Neural progenitor cell (in vitro differentiated cells): Measurements from ENCODE around the gene FBXL17. TPM values are rescaled to one million over a fixed set of nuclear protein-coding genes. Genes with fewer than 3 reads are reported as not detected.

Experiments
- DNase-seq: peaks from one replicate; pipeline ENCODE4 v3.0.0-alpha.2; 2016; ENCODE audit warnings: low spot score
- H2AFZ ChIP-seq: fragments of 200-600 bp; sonication (generic); replicated peaks from 2 replicates; pipeline ENCODE4 v1.6.1; 2016; ENCODE audit warnings: antibody characterized with exemption
- H3F3A ChIP-seq: fragments of 200-600 bp; sonication (generic); 2 replicates; pipeline ENCODE4 v1.6.1; 2016; ENCODE audit warnings: antibody characterized with exemption, low read depth
- H3K27ac ChIP-seq: fragments of 200-600 bp; sonication (generic); 2 replicates; pipeline ENCODE4 v1.5.1; 2016; ENCODE audit warnings: mild to moderate bottlenecking
- H3K27me3 ChIP-seq: fragments of 200-600 bp; sonication (generic); 2 replicates; pipeline ENCODE4 v1.6.1; 2016; ENCODE audit warnings: mild to moderate bottlenecking, moderate library complexity
- H3K36me3 ChIP-seq: fragments of 200-600 bp; sonication (generic); 2 replicates; pipeline ENCODE4 v1.5.1; 2016
- H3K4me1 ChIP-seq: fragments of 200-600 bp; sonication (generic); 2 replicates; pipeline ENCODE4 v1.6.1; 2016; ENCODE audit warnings: mixed run types
- H3K4me2 ChIP-seq: fragments of 200-600 bp; sonication (generic); 2 replicates; pipeline ENCODE4 v1.6.1; 2016
- H3K4me3 ChIP-seq: fragments of 200-600 bp; sonication (generic); 2 replicates; pipeline ENCODE4 v1.5.1; 2016
- H3K79me2 ChIP-seq: fragments of 200-600 bp; sonication (generic); 2 replicates; pipeline ENCODE4 v1.6.1; 2016; ENCODE audit warnings: low read depth
- H3K9ac ChIP-seq: fragments of 200-600 bp; sonication (generic); 2 replicates; pipeline ENCODE4 v1.6.1; 2016
- H3K9me3 ChIP-seq: fragments of 200-600 bp; sonication (generic); 2 replicates; pipeline ENCODE4 v1.5.1; 2016; ENCODE audit warnings: low read depth
- H4K20me1 ChIP-seq: fragments of 200-600 bp; sonication (generic); 2 replicates; pipeline ENCODE4 v1.6.1; 2016; ENCODE audit warnings: low read depth
- H3K27ac Mint-ChIP-seq: 3 replicates; pipeline ENCODE4 v1.8.0; 2021; ENCODE audit warnings: mixed read lengths
- H3K27me3 Mint-ChIP-seq: 2 replicates; pipeline ENCODE4 v1.8.0; 2022; ENCODE audit warnings: low read depth, mild to moderate bottlenecking, inconsistent platforms, moderate library complexity, mixed read lengths; ENCODE audit not compliant: insufficient read depth
- H3K36me3 Mint-ChIP-seq: 3 replicates; pipeline ENCODE4 v1.8.0; 2021; ENCODE audit warnings: mixed read lengths
- H3K4me1 Mint-ChIP-seq: 3 replicates; pipeline ENCODE4 v1.8.0; 2021; ENCODE audit warnings: mixed read lengths
- H3K4me3 Mint-ChIP-seq: 3 replicates; pipeline ENCODE4 v1.8.0; 2021; ENCODE audit warnings: mild to moderate bottlenecking, moderate library complexity, mixed read lengths
- H3K9me3 Mint-ChIP-seq: 3 replicates; pipeline ENCODE4 v1.8.0; 2020; ENCODE audit warnings: mixed read lengths
- CTCF ChIP-seq: fragments of 200-600 bp; sonication (generic); IDR thresholded peaks from 2 replicates; pipeline ENCODE4 v1.5.1; 2017; ENCODE audit warnings: antibody characterized with exemption, mild to moderate bottlenecking
- EZH2 ChIP-seq: fragments of 200-600 bp; sonication (generic); IDR thresholded peaks from 2 replicates; pipeline ENCODE4 v1.6.1; 2017; ENCODE audit warnings: antibody characterized with exemption, mild to moderate bottlenecking, moderate library complexity
- EZH2phosphoT487 ChIP-seq: fragments of 200-600 bp; sonication (generic); IDR thresholded peaks from 2 replicates; pipeline ENCODE4 v1.6.1; 2017; ENCODE audit warnings: antibody characterized with exemption
- total RNA-seq: library from RNA; depleted of rRNA; stranded (reverse); fragments of >200 nt; gene quantifications from 2 replicates; pipeline ENCODE4 v1.2.3, GENCODE V29; 2015; ENCODE audit warnings: low replicate concordance

The FBXL17 gene
- total RNA-seq, 1 donor from 2014 or later: 7.6 TPM

GRCh38 chr5:108102463-108102862 is 279.4 kb downstream of the FBXL17 start:
- TF ChIP-seq EZH2 (no peak), EZH2phosphoT487 (no peak), CTCF (no peak)
- Mint-ChIP-seq H3K27ac (no peak overlapping the region), H3K36me3 (peaks cover 8% of the 10 kb centered on the region), H3K27me3 (no peaks in the 10 kb centered on the region), H3K9me3 (peaks cover 6% of the 10 kb centered on the region), H3K4me1 (peaks cover 23% of the 10 kb centered on the region), H3K4me3 (no peak overlapping the region)
- Histone ChIP-seq H3F3A (peaks cover 20% of the 10 kb centered on the region), H4K20me1 (no peaks in the 10 kb centered on the region), H3K4me1 (peaks cover 35% of the 10 kb centered on the region), H3K9me3 (no peaks in the 10 kb centered on the region), H3K27ac (peak overlapping the region; percentile 55), H3K4me3 (no peak overlapping the region), H3K27me3 (no peaks in the 10 kb centered on the region), H3K9ac (no peak overlapping the region), H3K36me3 (no peaks in the 10 kb centered on the region), H2AFZ (no peak overlapping the region), H3K79me2 (no peaks in the 10 kb centered on the region), H3K4me2 (no peak overlapping the region)
- DNase-seq: no peak

DNA sequence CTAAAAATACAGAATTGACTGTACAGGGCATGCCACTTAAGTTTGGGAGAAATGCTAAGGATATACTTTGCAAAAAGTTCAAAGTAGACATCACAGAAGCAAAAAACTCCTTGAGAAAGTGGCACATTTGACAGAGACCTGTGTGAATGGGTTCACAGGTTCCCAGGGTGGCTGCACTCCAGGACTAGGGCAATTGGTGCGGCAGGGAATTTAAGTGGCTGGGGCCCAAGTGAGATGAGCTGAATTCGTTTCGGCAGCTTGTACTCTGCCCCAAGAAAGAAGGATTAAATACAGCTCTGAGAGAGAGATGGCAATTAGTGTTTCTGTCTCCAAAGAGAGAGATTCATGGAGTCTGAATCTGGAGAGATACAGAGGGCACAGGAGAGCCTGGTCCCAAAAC is 280.1 kb downstream of the FBXL17 start:
- Histone ChIP-seq H3K9me3 (no peaks in the 10 kb centered on the region), H3K36me3 (no peaks in the 10 kb centered on the region), H4K20me1 (no peaks in the 10 kb centered on the region), H3K9ac (no peak overlapping the region), H3F3A (peaks cover 20% of the 10 kb centered on the region), H3K27me3 (no peaks in the 10 kb centered on the region), H3K79me2 (no peaks in the 10 kb centered on the region), H3K4me2 (peak overlapping the region; percentile 58), H3K4me1 (peaks cover 35% of the 10 kb centered on the region), H3K4me3 (no peak overlapping the region), H3K27ac (peak overlapping the region; percentile 55), H2AFZ (no peak overlapping the region)
- Mint-ChIP-seq H3K27ac (no peak overlapping the region), H3K9me3 (peaks cover 6% of the 10 kb centered on the region), H3K4me1 (peaks cover 23% of the 10 kb centered on the region), H3K4me3 (no peak overlapping the region), H3K27me3 (no peaks in the 10 kb centered on the region), H3K36me3 (peaks cover 8% of the 10 kb centered on the region)
- peak; percentile 71 for DNase-seq
- no peak for TF ChIP-seq EZH2phosphoT487
- no peak for TF ChIP-seq EZH2

DNA sequence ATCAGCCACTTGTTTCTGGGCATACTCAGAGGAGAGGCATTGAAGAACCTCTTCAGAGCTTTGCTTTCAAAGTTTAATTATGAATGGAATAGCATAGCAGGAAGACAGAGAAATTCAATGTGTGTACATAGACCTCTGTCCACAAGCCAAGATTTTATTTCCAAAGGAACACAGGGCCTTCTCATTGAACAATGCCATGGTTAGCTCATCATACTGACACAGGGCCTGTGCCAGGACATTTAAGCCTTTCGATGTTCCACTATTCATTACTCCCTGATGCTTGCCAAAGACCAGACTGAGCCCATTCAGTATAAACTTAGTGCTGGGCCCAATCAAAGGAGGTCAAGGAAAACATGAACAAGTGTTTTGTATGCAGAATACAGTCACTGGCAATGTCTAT is 280.8 kb downstream of the FBXL17 start:
- no peak for DNase-seq
- Histone ChIP-seq H3K4me1 (peaks cover 35% of the 10 kb centered on the region), H3K4me2 (peak overlapping the region; percentile 58), H3K27ac (peak overlapping the region; percentile 55), H3K27me3 (no peaks in the 10 kb centered on the region), H4K20me1 (no peaks in the 10 kb centered on the region), H3K9ac (no peak overlapping the region), H2AFZ (no peak overlapping the region), H3K36me3 (no peaks in the 10 kb centered on the region), H3K79me2 (no peaks in the 10 kb centered on the region), H3F3A (peaks cover 24% of the 10 kb centered on the region), H3K9me3 (no peaks in the 10 kb centered on the region), H3K4me3 (no peak overlapping the region)
- Mint-ChIP-seq H3K27ac (no peak overlapping the region), H3K9me3 (peaks cover 6% of the 10 kb centered on the region), H3K4me3 (no peak overlapping the region), H3K27me3 (no peaks in the 10 kb centered on the region), H3K4me1 (peaks cover 21% of the 10 kb centered on the region), H3K36me3 (peaks cover 6% of the 10 kb centered on the region)
- TF ChIP-seq EZH2phosphoT487 (no peak), CTCF (no peak), EZH2 (no peak)

GRCh38 chr5:108094800-108095199 is 287.1 kb downstream of the FBXL17 start:
- Histone ChIP-seq H3K9ac (no peak overlapping the region), H3K27me3 (no peaks in the 10 kb centered on the region), H3K36me3 (no peaks in the 10 kb centered on the region), H2AFZ (no peak overlapping the region), H3K27ac (no peak overlapping the region), H3K4me2 (no peak overlapping the region), H3K79me2 (no peaks in the 10 kb centered on the region), H4K20me1 (no peaks in the 10 kb centered on the region), H3K4me1 (peaks cover 29% of the 10 kb centered on the region), H3K4me3 (no peak overlapping the region), H3K9me3 (no peaks in the 10 kb centered on the region), H3F3A (peaks cover 9% of the 10 kb centered on the region)
- TF ChIP-seq CTCF: no peak
- TF ChIP-seq EZH2: no peak
- no peak overlapping the region for H3K4me3 Mint-ChIP-seq
- H3K9me3 Mint-ChIP-seq: no peaks in the 10 kb centered on the region
- no peaks in the 10 kb centered on the region for H3K36me3 Mint-ChIP-seq
- H3K4me1 Mint-ChIP-seq: peaks cover 4% of the 10 kb centered on the region
- DNase-seq: no peak
- no peak overlapping the region for H3K27ac Mint-ChIP-seq
- no peaks in the 10 kb centered on the region for H3K27me3 Mint-ChIP-seq
